K562 (cell line): Measurements from ENCODE around the gene CHI3L1. TPM values are rescaled to one million over a fixed set of nuclear protein-coding genes. Genes with fewer than 3 reads are reported as not detected.

Source experiments
- ATAC-seq: fragments of 200-7000 bp; cut with Tn5 transposase; 3 replicates; pipeline ENCODE4 v1.9.1; 2020; ENCODE audit warnings: moderate library complexity
- BruUV-seq: library from RNA; stranded (reverse); fragments of 400-500 nt; replicated peaks from 2 replicates; lab custom pipeline; 2021; lab: Mats Ljungman, UMichigan
- CTCF ChIA-PET: fragments of 300-600 bp; formaldehyde crosslinking; extraction: SDS; loops from one replicate; lab custom pipeline; 2021; ENCODE audit warnings: low intra/inter-chr PET ratio; lab: Yijun Ruan, JAX
- POLR2A ChIA-PET: fragments of 300-600, 350-650 bp; sonication (Branson Sonifier 250); formaldehyde crosslinking; extraction: SDS; loops from one replicate; lab custom pipeline; 2021; ENCODE audit warnings: antibody characterized with exemption, inconsistent platforms; lab: Yijun Ruan, JAX
- DNase-seq, 4 experiments: peaks; one replicate each; pipeline versions ENCODE4 v3.0.0 to v3.0.0-alpha.2; 2011 to 2018; ENCODE audit warnings: low spot score in 3 of 4, mixed read lengths in 3 of 4; ENCODE audit errors: extremely low read depth in 1 of 4
- FAIRE-seq: peaks from 2 replicates; lab custom pipeline; 2011; peaks lifted over from hg19 to GRCh38; lab: Jason Lieb, UNC
- H2AFZ ChIP-seq: 2 replicates; pipeline ENCODE4 v1.6.0; 2011; ENCODE audit warnings: low read depth, low read length, control low read depth, inconsistent platforms
- H3K27ac ChIP-seq: fragments of 200-600 bp; 3 replicates; pipeline ENCODE4 v1.8.0; 2011; ENCODE audit warnings: low read depth, mild to moderate bottlenecking, control low read depth, inconsistent platforms, low read length, moderate library complexity, mixed read lengths; ENCODE audit errors: extremely low read depth
- H3K27me3 ChIP-seq, 2 experiments: fragments of 300-600 bp in 1 of 2; 2 replicates in 1 of 2; 3 replicates in 1 of 2; pipeline versions ENCODE4 v1.6.0 to v1.8.0; 2011; ENCODE audit warnings: inconsistent platforms in 2 of 2, low read length in 2 of 2, mild to moderate bottlenecking in 1 of 2, mixed read lengths in 1 of 2, moderate library complexity in 1 of 2; ENCODE audit not compliant: control insufficient read depth in 2 of 2, insufficient read depth in 2 of 2
- H3K36me3 ChIP-seq: fragments of 300-600 bp; 3 replicates; pipeline ENCODE4 v1.8.0; 2011; ENCODE audit warnings: mild to moderate bottlenecking, low read length, inconsistent platforms; ENCODE audit not compliant: control insufficient read depth, insufficient read depth
- H3K4me1 ChIP-seq, 2 experiments: fragments of 200-600 bp in 1 of 2; replicated peaks in 1 of 2; 2 replicates in 1 of 2; 3 replicates in 1 of 2; pipeline versions ENCODE4 v1.5.1 to v1.8.0; 2011; ENCODE audit warnings: inconsistent platforms in 2 of 2, low read length in 2 of 2, mild to moderate bottlenecking in 1 of 2, mixed read lengths in 1 of 2, moderate library complexity in 1 of 2; ENCODE audit not compliant: control insufficient read depth in 2 of 2, insufficient read depth in 2 of 2
- H3K4me2 ChIP-seq: 2 replicates; pipeline ENCODE4 v1.6.1; 2011; ENCODE audit warnings: low read length, control low read depth, inconsistent platforms, mixed read lengths; ENCODE audit not compliant: insufficient read depth
- H3K4me3 ChIP-seq: fragments of 200-600 bp; sonication (generic), shearing (Covaris generic); 2 replicates; pipeline ENCODE4 v1.5.1; 2016; ENCODE audit warnings: control low read depth, inconsistent platforms
- H3K79me2 ChIP-seq: fragments of 200-600 bp; 3 replicates; pipeline ENCODE4 v1.8.0; 2011; ENCODE audit warnings: low read length, inconsistent platforms; ENCODE audit not compliant: control insufficient read depth, insufficient read depth
- H3K9ac ChIP-seq, 2 experiments: 2 replicates each; pipeline versions ENCODE4 v1.6.0 to v1.6.1; 2011; ENCODE audit warnings: low read depth in 2 of 2, low read length in 2 of 2, control low read depth in 1 of 2, inconsistent platforms in 1 of 2, mild to moderate bottlenecking in 1 of 2, mixed read lengths in 1 of 2; ENCODE audit not compliant: insufficient read depth in 1 of 2
- H3K9me1 ChIP-seq: one replicate; pipeline ENCODE4 v1.6.0; 2011; ENCODE audit warnings: inconsistent platforms, mild to moderate bottlenecking, low read length, moderate library complexity; ENCODE audit not compliant: control insufficient read depth, insufficient read depth
- H3K9me3 ChIP-seq: replicated peaks from 2 replicates; pipeline ENCODE4 v1.5.1; 2011; ENCODE audit warnings: low read depth, low read length, inconsistent platforms; ENCODE audit not compliant: control insufficient read depth, insufficient read depth
- H4K20me1 ChIP-seq: replicated peaks from 2 replicates; pipeline ENCODE4 v1.6.1; 2011; ENCODE audit warnings: low read length, inconsistent platforms, mixed read lengths; ENCODE audit not compliant: control insufficient read depth, insufficient read depth
- BRF1 ChIP-seq: IDR thresholded peaks from 3 replicates; pipeline ENCODE4 v1.6.1; 2011; ENCODE audit warnings: borderline replicate concordance, mild to moderate bottlenecking; ENCODE audit not compliant: insufficient read length; ENCODE audit errors: extremely low read depth
- RUNX1 ChIP-seq: sonication (generic); IDR thresholded peaks from 2 replicates; pipeline ENCODE4 v1.6.1; 2016; ENCODE audit warnings: antibody characterized with exemption, low read depth
- SNIP1 ChIP-seq: fragments of 450-650 bp; IDR thresholded peaks from 2 replicates; pipeline ENCODE4 v1.7.1; 2017; ENCODE audit warnings: low read depth, mild to moderate bottlenecking
- TCF3 ChIP-seq: sonication (generic); formaldehyde crosslinking; IDR thresholded peaks from 2 replicates; pipeline ENCODE4 v1.4.0; 2020; ENCODE audit warnings: mild to moderate bottlenecking, missing genetic modification reagents
- TFAP4 ChIP-seq: sonication (generic); formaldehyde crosslinking; IDR thresholded peaks from 2 replicates; pipeline ENCODE4 v1.8.0; 2022; ENCODE audit warnings: missing genetic modification reagents, mild to moderate bottlenecking, moderate library complexity, borderline replicate concordance
- ZBTB9 ChIP-seq: fragments of 450-650 bp; formaldehyde crosslinking; IDR thresholded peaks from 2 replicates; pipeline ENCODE4 v1.4.0; 2020; ENCODE audit warnings: mild to moderate bottlenecking, moderate library complexity
- ZNF253 ChIP-seq: fragments of 250-450 bp; sonication (Bioruptor Pico); conservative IDR thresholded peaks from 2 replicates; pipeline ENCODE4 v1.6.1; 2021; ENCODE audit warnings: mild to moderate bottlenecking
- ZNF41 ChIP-seq: fragments of 250-450 bp; sonication (Bioruptor Pico); conservative IDR thresholded peaks from 2 replicates; pipeline ENCODE4 v1.4.0; 2020; ENCODE audit warnings: mild to moderate bottlenecking
- ZNF584 ChIP-seq: fragments of 200-800 bp; sonication (Bioruptor generic); IDR thresholded peaks from 2 replicates; pipeline ENCODE4 v1.6.1; 2016; ENCODE audit warnings: low read depth, mild to moderate bottlenecking, missing genetic modification characterization, missing compliant biosample characterization
- ZNF785 ChIP-seq: fragments of 250-450 bp; sonication (Bioruptor Pico); IDR thresholded peaks from 2 replicates; pipeline ENCODE4 v1.4.0; 2020; ENCODE audit warnings: mild to moderate bottlenecking
- WGBS: fragments of 100-300 bp; shearing (Covaris generic); methylation state at CpG from one replicate; pipeline ENCODE4 v1.1.6; 2016; ENCODE audit warnings: low coverage, mixed read lengths; ENCODE audit not compliant: insufficient coverage; ENCODE audit errors: missing lambda C conversion rate; 5-methylcytosine and 5-hydroxymethylcytosine counted together
- in situ Hi-C: fragments of 300-500 bp; cut with MboI; formaldehyde crosslinking; loops from 4 replicates; pipeline ENCODE4 v1.15.0; 2018; ENCODE audit warnings: inconsistent platforms, mixed read lengths
- intact Hi-C: fragments of 100-400 bp; cut with micrococcal nuclease; formaldehyde crosslinking; loops from 2 replicates; pipeline ENCODE4 v1.14.2; 2022
- polyA plus RNA-seq, 8 experiments: library from polyadenylated mRNA; depleted of rRNA in 4 of 8; stranded (reverse) in 5 of 8; unstranded in 3 of 8; fragments of >200 nt; fragmentation: Nextera tagmentation in 2 of 8; fragmentation: Illumina TruSeq in 1 of 8; extraction: Ambion mirVana in 2 of 8; extraction: Trizol in 1 of 8; gene quantifications; 2 replicates each; pipeline versions ENCODE4 v1.2.1 to v1.2.3, GENCODE V29; 2011 to 2014; ENCODE audit warnings: inconsistent platforms in 1 of 8, missing spikeins in 1 of 8
- total RNA-seq, 7 experiments: library from RNA; depleted of rRNA in 6 of 7; stranded (reverse); fragments of >200 nt in 6 of 7; fragmentation: Illumina TruSeq in 2 of 7; extraction: Trizol in 2 of 7; gene quantifications; 2 replicates each; pipeline versions ENCODE4 v1.2.1 to v1.2.3, GENCODE V29; 2011 to 2021; ENCODE audit warnings: low replicate concordance in 1 of 7
- TF ChIP-seq, protein P1 (sequence below): fragments of 250-450 bp; sonication (Bioruptor Pico); IDR thresholded peaks from 2 replicates; pipeline ENCODE4 v1.4.0; 2020
- TF ChIP-seq, protein P2 (sequence below): fragments of 450-650 bp; IDR thresholded peaks from 2 replicates; pipeline ENCODE4 v1.7.1; 2018; ENCODE audit warnings: mild to moderate bottlenecking, low read depth; ENCODE audit not compliant: partially characterized antibody

CHI3L1 gene
- total and polyA plus RNA-seq, 9 of the 15 experiments (the other 6 are each of a cell fraction or from before 2014, with no cell fraction given), result not detected

DNA sequence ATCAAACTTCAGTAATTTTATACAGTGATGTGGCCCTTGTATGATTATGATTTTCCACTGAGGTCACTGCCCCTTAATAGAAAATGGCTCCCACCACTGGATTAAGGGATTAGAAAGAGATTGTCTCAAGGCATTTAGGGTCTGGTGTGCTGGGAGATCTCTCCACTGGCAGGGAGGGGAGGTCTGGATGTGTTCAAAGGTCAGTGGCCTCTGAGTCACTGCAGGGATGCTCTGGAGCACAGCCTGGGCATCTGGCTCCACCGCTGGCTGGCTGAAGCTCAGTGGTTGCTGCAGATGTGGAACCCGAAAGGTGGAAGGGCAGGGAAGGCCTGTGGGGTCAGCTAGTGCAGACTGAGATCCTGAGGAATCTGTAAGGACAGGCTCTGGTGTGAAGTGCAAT is 18.3 kb upstream of the CHI3L1 start:
- no peak overlapping the region for H3K9ac ChIP-seq
- no peak overlapping the region for H3K27ac ChIP-seq
- H3K27me3 ChIP-seq, result peaks cover 29 to 55% of the 10 kb centered on the region in 2 experiments
- 3% methylated on average over 2 of the region's 2 CpGs for WGBS
- no peaks in the 10 kb centered on the region for H3K36me3 ChIP-seq
- H3K9me3 ChIP-seq, result no peaks in the 10 kb centered on the region
- DNase-seq (no peak), ATAC-seq (no peak), FAIRE-seq (no peak)
- no TSS peak for BruUV-seq
- H3K4me2 ChIP-seq, result no peak overlapping the region
- no peak overlapping the region for H2AFZ ChIP-seq
- no peaks in the 10 kb centered on the region; the same call in 1 of the 2 replicates for H4K20me1 ChIP-seq
- in situ Hi-C loops, result no loop called here
- ChIA-PET POLR2A (no interaction called here), CTCF (no interaction called here)
- no peaks in the 10 kb centered on the region for H3K4me1 ChIP-seq
- no peaks in the 10 kb centered on the region for H3K79me2 ChIP-seq
- no peaks in the 10 kb centered on the region for H3K9me1 ChIP-seq
- intact Hi-C loops, result no loop called here
- H3K4me3 ChIP-seq, result no peak overlapping the region
- TF ChIP-seq SNIP1 (no peak), BRF1 (no peak), ZNF41 (CRISPR knock-in tag) (no peak), RUNX1 (no peak), ZNF785 (CRISPR knock-in tag) (no peak), ZNF584 (no peak), ZBTB9 (CRISPR knock-in tag) (no peak), ZNF253 (CRISPR knock-in tag) (no peak), TFAP4 (CRISPR knock-in tag) (no peak), TCF3 (CRISPR knock-in tag) (no peak)
- TF ChIP-seq, protein P1, sequence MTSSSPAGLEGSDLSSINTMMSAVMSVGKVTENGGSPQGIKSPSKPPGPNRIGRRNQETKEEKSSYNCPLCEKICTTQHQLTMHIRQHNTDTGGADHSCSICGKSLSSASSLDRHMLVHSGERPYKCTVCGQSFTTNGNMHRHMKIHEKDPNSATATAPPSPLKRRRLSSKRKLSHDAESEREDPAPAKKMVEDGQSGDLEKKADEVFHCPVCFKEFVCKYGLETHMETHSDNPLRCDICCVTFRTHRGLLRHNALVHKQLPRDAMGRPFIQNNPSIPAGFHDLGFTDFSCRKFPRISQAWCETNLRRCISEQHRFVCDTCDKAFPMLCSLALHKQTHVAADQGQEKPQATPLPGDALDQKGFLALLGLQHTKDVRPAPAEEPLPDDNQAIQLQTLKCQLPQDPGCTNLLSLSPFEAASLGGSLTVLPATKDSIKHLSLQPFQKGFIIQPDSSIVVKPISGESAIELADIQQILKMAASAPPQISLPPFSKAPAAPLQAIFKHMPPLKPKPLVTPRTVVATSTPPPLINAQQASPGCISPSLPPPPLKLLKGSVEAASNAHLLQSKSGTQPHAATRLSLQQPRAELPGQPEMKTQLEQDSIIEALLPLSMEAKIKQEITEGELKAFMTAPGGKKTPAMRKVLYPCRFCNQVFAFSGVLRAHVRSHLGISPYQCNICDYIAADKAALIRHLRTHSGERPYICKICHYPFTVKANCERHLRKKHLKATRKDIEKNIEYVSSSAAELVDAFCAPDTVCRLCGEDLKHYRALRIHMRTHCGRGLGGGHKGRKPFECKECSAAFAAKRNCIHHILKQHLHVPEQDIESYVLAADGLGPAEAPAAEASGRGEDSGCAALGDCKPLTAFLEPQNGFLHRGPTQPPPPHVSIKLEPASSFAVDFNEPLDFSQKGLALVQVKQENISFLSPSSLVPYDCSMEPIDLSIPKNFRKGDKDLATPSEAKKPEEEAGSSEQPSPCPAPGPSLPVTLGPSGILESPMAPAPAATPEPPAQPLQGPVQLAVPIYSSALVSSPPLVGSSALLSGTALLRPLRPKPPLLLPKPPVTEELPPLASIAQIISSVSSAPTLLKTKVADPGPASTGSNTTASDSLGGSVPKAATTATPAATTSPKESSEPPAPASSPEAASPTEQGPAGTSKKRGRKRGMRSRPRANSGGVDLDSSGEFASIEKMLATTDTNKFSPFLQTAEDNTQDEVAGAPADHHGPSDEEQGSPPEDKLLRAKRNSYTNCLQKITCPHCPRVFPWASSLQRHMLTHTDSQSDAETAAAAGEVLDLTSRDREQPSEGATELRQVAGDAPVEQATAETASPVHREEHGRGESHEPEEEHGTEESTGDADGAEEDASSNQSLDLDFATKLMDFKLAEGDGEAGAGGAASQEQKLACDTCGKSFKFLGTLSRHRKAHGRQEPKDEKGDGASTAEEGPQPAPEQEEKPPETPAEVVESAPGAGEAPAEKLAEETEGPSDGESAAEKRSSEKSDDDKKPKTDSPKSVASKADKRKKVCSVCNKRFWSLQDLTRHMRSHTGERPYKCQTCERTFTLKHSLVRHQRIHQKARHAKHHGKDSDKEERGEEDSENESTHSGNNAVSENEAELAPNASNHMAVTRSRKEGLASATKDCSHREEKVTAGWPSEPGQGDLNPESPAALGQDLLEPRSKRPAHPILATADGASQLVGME (CRISPR knock-in tag), result no peak
- TF ChIP-seq, protein P2, sequence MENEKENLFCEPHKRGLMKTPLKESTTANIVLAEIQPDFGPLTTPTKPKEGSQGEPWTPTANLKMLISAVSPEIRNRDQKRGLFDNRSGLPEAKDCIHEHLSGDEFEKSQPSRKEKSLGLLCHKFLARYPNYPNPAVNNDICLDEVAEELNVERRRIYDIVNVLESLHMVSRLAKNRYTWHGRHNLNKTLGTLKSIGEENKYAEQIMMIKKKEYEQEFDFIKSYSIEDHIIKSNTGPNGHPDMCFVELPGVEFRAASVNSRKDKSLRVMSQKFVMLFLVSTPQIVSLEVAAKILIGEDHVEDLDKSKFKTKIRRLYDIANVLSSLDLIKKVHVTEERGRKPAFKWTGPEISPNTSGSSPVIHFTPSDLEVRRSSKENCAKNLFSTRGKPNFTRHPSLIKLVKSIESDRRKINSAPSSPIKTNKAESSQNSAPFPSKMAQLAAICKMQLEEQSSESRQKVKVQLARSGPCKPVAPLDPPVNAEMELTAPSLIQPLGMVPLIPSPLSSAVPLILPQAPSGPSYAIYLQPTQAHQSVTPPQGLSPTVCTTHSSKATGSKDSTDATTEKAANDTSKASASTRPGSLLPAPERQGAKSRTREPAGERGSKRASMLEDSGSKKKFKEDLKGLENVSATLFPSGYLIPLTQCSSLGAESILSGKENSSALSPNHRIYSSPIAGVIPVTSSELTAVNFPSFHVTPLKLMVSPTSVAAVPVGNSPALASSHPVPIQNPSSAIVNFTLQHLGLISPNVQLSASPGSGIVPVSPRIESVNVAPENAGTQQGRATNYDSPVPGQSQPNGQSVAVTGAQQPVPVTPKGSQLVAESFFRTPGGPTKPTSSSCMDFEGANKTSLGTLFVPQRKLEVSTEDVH, result no peak
